Measurements from ENCODE around the gene CSF2.

CSF2 gene

GRCh38 chr5:132073231-132074013, at the start of gene CSF2:
Gene CSF2, plus strand, starts transcription at chr5:132073789. Its CDS starts 35 bp downstream, at chr5:132073824.
- DNase-seq = no peak

- no peak for DNase-seq
Measured at GRCh38 chr5:132024117-132024435, 49.5 kb upstream of the CSF2 start.

GRCh38 chr5:132024789-132025402, 48.7 kb upstream of the CSF2 start:
- DNase-seq = no peak

- DNase-seq = no peak
Measured at GRCh38 chr5:132025403-132025971, 48.1 kb upstream of the CSF2 start.

- peak; percentile 56 for DNase-seq
Measured at GRCh38 chr5:132026516-132027008, 47.0 kb upstream of the CSF2 start.

GRCh38 chr5:132027027-132027426, 46.6 kb upstream of the CSF2 start:
- DNase-seq = no peak

GRCh38 chr5:132029609-132030330, 43.8 kb upstream of the CSF2 start:
- no peak for DNase-seq

- no peak for DNase-seq
Measured at GRCh38 chr5:132030610-132031009, 43.0 kb upstream of the CSF2 start.

- no peak for DNase-seq
Measured at GRCh38 chr5:132032196-132032595, 41.4 kb upstream of the CSF2 start.

GRCh38 chr5:132033122-132033521, 40.5 kb upstream of the CSF2 start:
- no peak for DNase-seq

- DNase-seq = no peak
Measured at GRCh38 chr5:132037353-132037752, 36.2 kb upstream of the CSF2 start.

- no peak for DNase-seq
Measured at GRCh38 chr5:132044207-132044606, 29.4 kb upstream of the CSF2 start.

GRCh38 chr5:132046880-132047299, 26.7 kb upstream of the CSF2 start:
- DNase-seq = no peak

GRCh38 chr5:132049093-132049492, 24.5 kb upstream of the CSF2 start:
- no peak for DNase-seq

- DNase-seq = no peak
Measured at GRCh38 chr5:132049559-132049958, 24.0 kb upstream of the CSF2 start.

- no peak for DNase-seq
Measured at GRCh38 chr5:132050136-132050535, 23.5 kb upstream of the CSF2 start.

- no peak for DNase-seq
Measured at GRCh38 chr5:132050661-132051552, 22.7 kb upstream of the CSF2 start.

GRCh38 chr5:132052520-132052919, 21.1 kb upstream of the CSF2 start:
- no peak for DNase-seq

GRCh38 chr5:132053483-132053882, 20.1 kb upstream of the CSF2 start:
- no peak for DNase-seq

GRCh38 chr5:132054031-132054696, 19.4 kb upstream of the CSF2 start:
- no peak for DNase-seq

GRCh38 chr5:132054697-132055440, 18.7 kb upstream of the CSF2 start:
- no peak for DNase-seq

Measured in activated gamma-delta T cell treated with Interleukin-2 at 50 U/mL for 16 hours (primary cell).